HG02970 (cell line): ENCODE measurements around the gene CEP152.
A peak's percentile ranks its signal among the peaks of the same experiment; 100 is the strongest.
"Not testable (repeated sequence)": the region's sequence is repeated elsewhere in the genome, so short reads cannot be mapped to it uniquely, and the experiment has no call there.

Source experiments
- ATAC-seq: cut with Tn5 transposase; IDR thresholded peaks from one replicate; pipeline ENCODE4 v1.9.1; 2021; ENCODE audit warnings: mild to moderate bottlenecking, moderate library complexity, moderate number of reproducible peaks; ENCODE audit not compliant: unreplicated experiment, low FRiP score

The CEP152 gene

DNA sequence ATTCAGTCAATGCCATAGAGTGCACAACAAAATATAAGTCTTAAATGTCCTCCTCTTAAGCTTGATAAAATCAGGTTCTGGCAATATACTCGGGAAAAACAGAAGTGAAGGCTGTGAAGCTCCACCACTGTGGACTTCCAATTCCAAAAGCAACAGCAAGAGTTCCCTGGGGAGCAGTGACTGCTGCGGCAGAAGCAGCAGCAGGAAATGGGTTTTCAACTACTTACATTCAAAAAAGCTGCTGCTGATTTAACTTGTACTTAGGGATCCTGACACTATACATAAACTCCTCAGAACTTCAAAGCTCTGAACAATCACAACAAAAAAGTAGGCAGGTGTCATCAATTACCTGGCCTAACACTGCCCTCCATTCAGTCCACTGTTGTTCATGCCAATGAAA is 4.7 kb downstream of the CEP152 start:
- no peak for ATAC-seq

GRCh38 chr15:48805591-48805990 is 5.3 kb downstream of the CEP152 start:
- ATAC-seq: no peak

DNA sequence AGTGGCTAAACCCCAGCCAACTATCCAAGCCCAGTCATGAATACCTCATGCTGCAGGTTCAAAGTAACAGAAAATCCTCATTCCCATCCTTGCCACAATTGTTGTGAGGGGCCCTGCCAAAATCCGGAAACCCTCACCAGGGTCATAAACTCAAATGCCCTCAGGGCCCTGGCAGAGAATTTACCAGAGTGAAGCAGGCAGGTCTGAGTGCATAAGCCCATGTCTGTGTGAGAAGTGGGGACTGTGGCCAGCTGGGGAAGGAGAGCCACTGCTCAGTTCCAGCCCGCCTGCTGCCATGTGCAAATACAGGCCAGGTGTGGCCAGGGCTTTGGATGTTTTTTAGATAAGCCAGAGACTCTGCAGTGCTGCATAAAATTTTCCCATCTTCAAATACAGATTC is 7.0 kb downstream of the CEP152 start:
- no peak for ATAC-seq

DNA sequence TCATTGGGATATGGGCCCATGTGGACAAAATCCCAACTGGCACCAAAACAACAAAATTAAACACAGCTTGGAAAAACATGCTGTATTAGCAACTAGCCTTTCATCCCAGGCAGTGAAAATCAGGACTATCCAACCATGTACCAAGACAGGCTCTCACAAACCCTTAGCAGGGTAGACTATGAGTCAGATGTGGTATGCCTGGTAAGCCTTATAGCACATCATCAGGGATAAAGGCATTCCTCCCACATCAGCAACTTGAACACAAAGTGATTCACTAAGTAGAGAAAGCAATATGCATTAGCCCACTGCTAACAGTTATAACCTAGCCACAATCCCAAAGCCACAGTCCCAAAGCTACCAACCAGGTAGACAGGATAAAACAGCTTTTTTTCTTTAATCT is 8.0 kb downstream of the CEP152 start:
- ATAC-seq: no peak

- ATAC-seq: no peak
Measured at GRCh38 chr15:48802257-48802656, 8.6 kb downstream of the CEP152 start.

- ATAC-seq: no peak
Measured at GRCh38 chr15:48800811-48801455, 9.9 kb downstream of the CEP152 start.

GRCh38 chr15:48800245-48800644 is 10.6 kb downstream of the CEP152 start:
- ATAC-seq: no peak

- ATAC-seq: no peak
Measured at GRCh38 chr15:48798319-48798718, 12.6 kb downstream of the CEP152 start.

DNA sequence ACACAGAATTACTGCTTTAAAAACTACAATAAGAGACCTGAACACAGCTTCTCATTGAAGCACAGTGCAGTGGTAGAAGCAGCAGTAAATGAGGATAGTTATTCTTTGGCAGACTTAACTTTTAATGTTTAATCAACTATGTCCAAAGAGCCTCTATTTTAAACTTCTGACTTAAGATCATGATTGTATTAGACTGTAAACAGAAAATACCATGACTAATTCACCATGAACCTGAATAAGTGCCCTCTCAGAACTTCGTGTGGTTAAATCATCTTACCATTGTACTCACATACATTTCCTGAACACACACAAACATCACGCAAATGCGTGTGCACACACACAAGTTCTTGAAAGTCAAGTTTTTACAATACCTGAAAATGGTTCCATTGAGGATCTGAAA is 13.9 kb downstream of the CEP152 start:
- no peak for ATAC-seq

DNA sequence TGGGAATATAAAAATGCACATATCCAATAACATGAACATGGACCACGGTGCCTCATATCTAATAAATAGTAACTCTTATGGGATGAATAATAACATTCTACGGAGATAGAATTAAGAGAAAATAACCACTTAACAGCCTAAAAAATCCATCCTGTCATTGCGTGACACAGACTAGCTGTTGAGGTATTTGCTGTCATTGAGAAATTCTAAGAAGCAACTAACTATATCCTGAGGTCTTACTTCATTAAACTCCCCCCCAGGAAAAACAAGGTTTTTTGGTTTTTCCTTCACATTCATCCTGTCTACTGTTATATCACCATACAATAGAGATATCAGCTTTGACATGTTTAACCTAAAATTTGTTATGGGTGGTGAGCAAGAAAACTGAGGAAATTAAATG is 14.3 kb downstream of the CEP152 start:
- no peak for ATAC-seq

GRCh38 chr15:48795901-48796300 is 15.0 kb downstream of the CEP152 start:
- ATAC-seq: no peak

GRCh38 chr15:48794697-48795134 is 16.2 kb downstream of the CEP152 start:
- peak; percentile 64 for ATAC-seq

GRCh38 chr15:48792408-48792807 is 18.5 kb downstream of the CEP152 start:
- no peak for ATAC-seq

DNA sequence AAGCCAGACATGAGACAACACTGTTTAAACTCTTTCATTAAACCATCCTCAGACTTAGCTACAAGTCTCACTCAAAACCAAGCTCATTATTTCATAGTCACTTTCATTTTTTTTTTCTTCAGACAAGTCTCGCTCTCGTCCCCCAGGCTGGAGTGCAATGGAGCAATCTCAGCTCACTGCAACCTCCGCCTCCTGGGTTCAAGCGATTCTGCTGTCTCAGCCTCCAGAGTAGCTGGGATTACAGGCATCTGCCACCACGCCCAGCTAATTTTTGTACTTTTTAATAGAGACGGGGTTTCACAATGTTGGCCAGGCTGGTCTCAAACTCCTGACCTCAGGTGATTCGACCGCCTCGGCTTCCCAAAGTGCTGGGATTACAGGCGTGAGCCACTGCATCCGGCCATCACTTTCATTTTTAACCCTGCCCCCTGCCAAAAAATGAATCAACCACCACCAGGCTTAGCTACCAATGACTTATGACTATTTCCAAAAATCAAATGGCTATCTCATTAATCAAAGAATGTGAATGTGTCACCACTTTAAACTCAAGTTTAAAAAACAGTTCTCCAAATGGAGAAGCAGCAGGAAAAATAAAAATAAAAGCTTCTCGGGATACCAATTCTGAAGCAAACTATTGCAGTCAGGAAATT is 20.3 kb downstream of the CEP152 start:
- not testable (repeated sequence) for ATAC-seq

GRCh38 chr15:48785712-48786111 is 25.2 kb downstream of the CEP152 start:
- ATAC-seq: no peak

DNA sequence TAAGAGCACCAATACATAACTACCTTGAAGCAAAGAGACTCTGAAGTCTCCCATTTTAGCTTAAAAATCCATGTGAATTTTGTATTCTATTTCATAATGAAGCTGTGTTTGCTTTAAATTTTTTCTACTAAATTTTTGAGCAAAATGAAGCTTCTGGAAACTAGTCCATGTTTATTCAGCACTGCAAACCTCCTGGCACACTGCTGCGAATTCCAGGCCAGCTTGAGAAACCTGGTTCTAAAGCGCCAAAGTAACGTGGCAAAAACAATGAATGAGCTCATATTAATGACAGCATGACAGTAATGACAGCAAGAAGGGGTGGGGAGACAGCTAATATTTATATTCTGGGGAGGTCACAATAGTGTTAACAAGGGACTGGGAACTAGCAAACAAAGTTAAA is 25.7 kb downstream of the CEP152 start:
- ATAC-seq: no peak

- no peak for ATAC-seq
Measured at GRCh38 chr15:48784756-48785155, 26.1 kb downstream of the CEP152 start.

DNA sequence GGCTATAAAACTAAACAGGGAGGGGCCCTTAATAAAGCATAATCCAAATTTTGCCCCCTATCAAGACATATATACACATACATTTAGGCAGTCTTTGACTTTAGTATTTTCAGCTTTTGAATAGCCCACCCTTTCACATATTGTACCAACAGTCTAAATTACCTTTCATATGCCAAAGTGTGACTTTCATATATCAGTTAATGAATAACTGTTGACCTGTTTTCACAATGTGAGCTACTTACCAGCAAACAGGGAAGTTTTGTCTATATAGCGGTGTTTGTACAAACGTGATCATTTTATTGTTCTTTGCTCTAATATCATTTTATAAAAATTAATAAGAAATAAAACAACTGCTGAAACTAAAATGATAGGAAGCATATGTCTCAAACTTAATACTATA is 28.0 kb downstream of the CEP152 start:
- no peak for ATAC-seq

- no peak for ATAC-seq
Measured at GRCh38 chr15:48781481-48782081, 29.3 kb downstream of the CEP152 start.

- no peak for ATAC-seq
Measured at GRCh38 chr15:48781017-48781416, 29.9 kb downstream of the CEP152 start.

DNA sequence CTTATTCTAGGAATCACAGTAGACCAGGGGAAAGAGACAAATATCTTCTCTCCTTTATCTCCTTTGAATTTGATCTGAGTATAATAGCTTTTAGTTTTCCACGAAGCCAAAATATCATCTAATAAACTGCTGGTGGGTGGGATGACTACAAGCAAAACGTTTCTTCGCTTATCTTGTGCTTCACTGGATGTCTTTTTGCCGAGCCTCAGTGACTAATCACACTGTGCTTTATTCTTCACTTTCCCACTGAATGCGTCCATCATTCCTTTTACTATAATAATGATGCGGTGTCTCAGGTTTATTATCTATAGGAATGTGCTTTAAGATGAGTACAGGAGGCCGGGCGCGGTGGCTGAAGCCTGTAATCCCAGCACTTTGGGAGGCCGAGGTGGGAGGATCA is 32.5 kb downstream of the CEP152 start:
- ATAC-seq: no peak
